Left kidney (tissue), 2 donors: ENCODE data around the gene PKP3. TPM values are rescaled to one million over a fixed set of nuclear protein-coding genes. Genes with fewer than 3 reads are reported as not detected.
"Not testable (repeated sequence)": the region's sequence is repeated elsewhere in the genome, so short reads cannot be mapped to it uniquely, and the experiment has no call there.

Source experiments
- DNase-seq: peaks from one replicate; pipeline ENCODE4 v3.0.0-alpha.2; 2013
- polyA plus RNA-seq: library from polyadenylated mRNA; unstranded; fragments of 120-200 nt; gene quantifications from one replicate; pipeline ENCODE4 v1.2.1, GENCODE V29; 2013; ENCODE audit not compliant: insufficient read length

The PKP3 gene
- polyA plus RNA-seq, 1 donor: 6.6 TPM

GRCh38 chr11:395866-396265 lies 1.9 kb downstream of the PKP3 start:
- no peak for DNase-seq

DNA sequence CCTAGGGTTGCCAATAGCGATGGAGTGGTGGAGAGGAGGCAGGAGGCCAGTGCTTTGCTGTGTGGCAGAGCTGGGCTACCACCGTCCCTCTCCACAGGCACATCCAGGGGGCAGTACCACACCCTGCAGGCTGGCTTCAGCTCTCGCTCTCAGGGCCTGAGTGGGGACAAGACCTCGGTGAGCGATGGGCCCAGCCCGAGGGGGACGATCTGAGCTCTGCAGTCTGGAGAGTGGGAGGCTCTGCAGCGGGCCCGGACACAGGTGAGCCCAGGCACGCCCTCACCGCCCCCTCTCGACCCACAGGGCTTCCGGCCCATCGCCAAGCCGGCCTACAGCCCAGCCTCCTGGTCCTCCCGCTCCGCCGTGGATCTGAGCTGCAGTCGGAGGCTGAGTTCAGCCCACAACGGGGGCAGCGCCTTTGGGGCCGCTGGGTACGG lies 2.5 kb downstream of the PKP3 start:
- peak; percentile 27 for DNase-seq

GRCh38 chr11:396948-397548 lies 3.0 kb downstream of the PKP3 start:
- DNase-seq: peak; percentile 74

- DNase-seq: no peak
Observed at GRCh38 chr11:398826-399225, 4.8 kb downstream of the PKP3 start.

DNA sequence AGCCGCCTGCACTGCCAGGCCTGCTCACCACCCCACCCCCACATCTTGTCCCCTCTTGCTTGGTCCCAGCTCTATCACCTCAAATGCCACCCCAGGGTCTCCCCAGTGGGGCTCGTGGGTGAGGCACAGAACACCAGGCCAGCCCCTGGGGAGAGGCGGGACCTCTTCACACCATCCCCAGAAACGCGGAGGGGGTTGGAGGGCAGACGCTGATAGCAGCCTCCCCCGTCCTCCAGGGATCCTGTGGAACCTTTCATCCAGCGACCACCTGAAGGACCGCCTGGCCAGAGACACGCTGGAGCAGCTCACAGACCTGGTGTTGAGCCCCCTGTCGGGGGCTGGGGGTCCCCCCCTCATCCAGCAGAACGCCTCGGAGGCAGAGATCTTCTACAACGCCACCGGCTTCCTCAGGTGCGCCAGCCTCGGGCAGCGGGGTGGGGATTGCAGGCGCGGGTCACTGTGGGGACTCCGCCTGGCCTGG lies 5.8 kb downstream of the PKP3 start:
- DNase-seq: no peak

DNA sequence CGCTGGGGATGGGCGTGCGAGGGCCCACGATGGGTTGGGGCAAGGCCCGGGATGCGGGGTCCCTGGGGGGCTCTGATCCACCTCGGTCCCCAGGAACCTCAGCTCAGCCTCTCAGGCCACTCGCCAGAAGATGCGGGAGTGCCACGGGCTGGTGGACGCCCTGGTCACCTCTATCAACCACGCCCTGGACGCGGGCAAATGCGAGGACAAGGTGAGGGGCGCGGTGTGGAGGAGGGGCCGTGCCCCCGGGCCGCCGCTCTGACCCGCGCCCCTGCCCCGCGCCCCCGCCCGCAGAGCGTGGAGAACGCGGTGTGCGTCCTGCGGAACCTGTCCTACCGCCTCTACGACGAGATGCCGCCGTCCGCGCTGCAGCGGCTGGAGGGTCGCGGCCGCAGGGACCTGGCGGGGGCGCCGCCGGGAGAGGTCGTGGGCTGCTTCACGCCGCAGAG lies 6.3 kb downstream of the PKP3 start:
- DNase-seq: no peak

- not testable (repeated sequence) for DNase-seq
Observed at GRCh38 chr11:401196-401595, 7.2 kb downstream of the PKP3 start.

- DNase-seq: no peak
Observed at GRCh38 chr11:403021-403760, 9.2 kb downstream of the PKP3 start.

GRCh38 chr11:403761-404431 lies 9.9 kb downstream of the PKP3 start:
- DNase-seq: no peak

DNA sequence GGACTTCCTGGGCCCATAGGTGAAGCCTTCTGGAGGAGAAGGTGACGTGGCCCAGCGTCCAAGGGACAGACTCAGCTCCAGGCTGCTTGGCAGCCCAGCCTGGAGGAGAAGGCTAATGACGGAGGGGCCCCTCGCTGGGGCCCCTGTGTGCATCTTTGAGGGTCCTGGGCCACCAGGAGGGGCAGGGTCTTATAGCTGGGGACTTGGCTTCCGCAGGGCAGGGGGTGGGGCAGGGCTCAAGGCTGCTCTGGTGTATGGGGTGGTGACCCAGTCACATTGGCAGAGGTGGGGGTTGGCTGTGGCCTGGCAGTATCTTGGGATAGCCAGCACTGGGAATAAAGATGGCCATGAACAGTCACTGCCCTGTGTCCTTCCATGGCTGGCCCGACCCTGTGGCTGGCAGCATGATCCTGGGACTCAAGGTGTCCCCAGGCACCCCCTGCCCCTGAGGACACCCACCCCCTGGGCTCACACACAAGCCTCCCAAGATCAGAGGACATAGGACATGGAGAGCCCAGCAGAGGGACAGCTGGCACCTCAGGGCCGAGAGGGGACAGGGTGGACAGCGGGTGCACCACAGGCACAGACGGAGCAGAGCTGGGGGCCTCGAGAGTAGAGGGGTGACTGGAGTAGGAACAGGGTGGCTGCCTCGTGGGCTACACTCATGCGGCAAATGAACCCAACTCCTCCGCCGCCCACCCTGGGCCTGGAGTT lies 10.7 kb downstream of the PKP3 start:
- no peak for DNase-seq

GRCh38 chr11:405323-405953 lies 11.4 kb downstream of the PKP3 start:
- no peak for DNase-seq

GRCh38 chr11:405954-406795 lies 12.2 kb downstream of the PKP3 start:
- no peak for DNase-seq

GRCh38 chr11:406796-407650 lies 13.0 kb downstream of the PKP3 start:
- DNase-seq: peak; percentile 37

GRCh38 chr11:407651-408123 lies 13.7 kb downstream of the PKP3 start:
- no peak for DNase-seq

- DNase-seq: no peak
Observed at GRCh38 chr11:408154-409007, 14.4 kb downstream of the PKP3 start.

DNA sequence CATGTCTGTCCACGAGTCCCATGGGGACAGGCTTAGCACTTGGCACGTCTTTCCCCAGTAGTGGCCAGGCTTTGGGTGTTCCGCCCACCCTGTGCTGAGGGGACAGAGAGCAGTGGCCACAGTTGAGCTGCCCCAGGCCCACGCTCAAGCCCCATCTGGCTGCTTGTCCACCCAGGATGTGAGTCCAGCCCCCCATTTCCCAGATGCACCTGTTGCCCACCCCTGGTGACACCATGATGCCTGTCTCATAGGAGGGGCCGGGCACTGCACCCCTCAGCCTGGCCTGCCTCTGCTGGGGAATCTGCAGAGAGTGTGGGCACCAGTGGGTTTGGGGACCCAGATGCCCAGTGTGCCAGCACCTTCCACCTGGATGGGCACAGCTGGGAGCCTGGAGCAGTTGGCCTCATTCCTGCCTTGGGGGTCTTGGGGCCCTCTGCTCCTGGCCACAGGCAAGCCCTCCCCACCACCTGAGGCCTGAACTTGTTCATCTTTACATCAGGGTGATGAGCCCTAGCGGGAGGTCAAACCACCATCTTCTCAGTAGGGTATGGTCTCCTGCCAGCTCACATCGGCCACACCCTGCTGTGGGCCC lies 15.1 kb downstream of the PKP3 start:
- DNase-seq: no peak

GRCh38 chr11:409600-410483 lies 15.8 kb downstream of the PKP3 start:
- DNase-seq: no peak
